ENCODE data around the gene TTC7B.

DNA sequence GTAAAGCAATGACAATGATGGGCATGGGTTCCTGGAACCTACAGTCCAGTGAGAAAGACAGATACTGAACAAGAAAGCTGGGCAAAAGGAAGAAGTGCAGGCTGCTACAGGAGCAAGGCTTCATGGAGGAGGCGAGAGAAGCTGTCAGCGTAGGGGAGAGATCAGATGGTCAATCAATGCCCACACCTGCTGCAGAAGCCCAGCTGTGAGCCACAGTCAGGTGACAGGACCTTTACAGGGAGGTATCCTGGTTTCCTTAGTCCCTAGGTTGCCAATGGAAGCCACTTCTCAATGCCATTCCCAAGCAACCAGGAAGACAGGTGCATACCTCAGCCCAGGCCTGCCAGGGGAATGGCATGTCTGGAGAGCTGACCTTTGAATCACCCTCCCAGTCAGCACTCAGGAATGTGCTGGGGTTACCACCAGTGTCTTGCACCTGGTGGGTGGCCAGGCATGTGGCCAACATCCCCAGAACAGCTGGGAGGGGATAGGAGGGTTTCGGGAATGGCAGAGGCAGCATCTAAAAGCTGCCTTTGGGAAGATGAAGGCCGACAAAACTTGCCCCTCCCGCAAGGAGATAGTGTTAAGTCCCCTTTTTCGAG lies 170.3 kb downstream of the TTC7B start:
- TF ChIP-seq, protein P1, sequence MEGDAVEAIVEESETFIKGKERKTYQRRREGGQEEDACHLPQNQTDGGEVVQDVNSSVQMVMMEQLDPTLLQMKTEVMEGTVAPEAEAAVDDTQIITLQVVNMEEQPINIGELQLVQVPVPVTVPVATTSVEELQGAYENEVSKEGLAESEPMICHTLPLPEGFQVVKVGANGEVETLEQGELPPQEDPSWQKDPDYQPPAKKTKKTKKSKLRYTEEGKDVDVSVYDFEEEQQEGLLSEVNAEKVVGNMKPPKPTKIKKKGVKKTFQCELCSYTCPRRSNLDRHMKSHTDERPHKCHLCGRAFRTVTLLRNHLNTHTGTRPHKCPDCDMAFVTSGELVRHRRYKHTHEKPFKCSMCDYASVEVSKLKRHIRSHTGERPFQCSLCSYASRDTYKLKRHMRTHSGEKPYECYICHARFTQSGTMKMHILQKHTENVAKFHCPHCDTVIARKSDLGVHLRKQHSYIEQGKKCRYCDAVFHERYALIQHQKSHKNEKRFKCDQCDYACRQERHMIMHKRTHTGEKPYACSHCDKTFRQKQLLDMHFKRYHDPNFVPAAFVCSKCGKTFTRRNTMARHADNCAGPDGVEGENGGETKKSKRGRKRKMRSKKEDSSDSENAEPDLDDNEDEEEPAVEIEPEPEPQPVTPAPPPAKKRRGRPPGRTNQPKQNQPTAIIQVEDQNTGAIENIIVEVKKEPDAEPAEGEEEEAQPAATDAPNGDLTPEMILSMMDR (IDR thresholded peaks at IDR 0.05): no peak
- TF ChIP-seq POLR2AphosphoS5 (IDR thresholded peaks at IDR 0.05; ENCODE audit: low read depth, low read length) (no peak), SIN3A (IDR thresholded peaks at IDR 0.05; ENCODE audit: borderline replicate concordance, insufficient read depth, low read depth, low read length) (no peak)
